Measurements from ENCODE around the gene CNTLN. TPM values are rescaled to one million over a fixed set of nuclear protein-coding genes. Genes with fewer than 3 reads are reported as not detected.

Gene CNTLN
- total RNA-seq, 3 donors from 2014 or later (not counting 1 experiment from before 2014, with no cell fraction given), result 0.32 to 1.6 (median 0.63) TPM

DNA sequence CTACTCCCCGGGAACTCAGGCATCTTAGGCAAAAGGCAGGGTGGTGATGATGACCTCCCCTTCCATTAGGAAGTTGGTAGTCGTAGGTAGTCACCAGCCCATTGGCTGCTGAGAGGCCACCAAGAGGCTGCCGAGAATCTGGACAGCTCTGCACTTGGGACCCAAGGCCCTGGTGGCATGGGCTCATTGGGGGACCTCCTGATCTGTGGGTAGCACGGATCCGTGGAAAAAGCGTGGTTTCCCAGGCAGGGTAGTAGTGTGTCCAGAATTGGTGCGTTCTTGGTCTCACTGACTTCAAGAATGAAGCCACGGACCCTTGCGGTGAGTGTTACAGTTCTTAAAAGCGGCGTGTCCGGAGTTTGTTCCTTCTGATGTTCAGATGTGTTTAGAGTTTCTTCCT is 158.8 kb downstream of the CNTLN start:
- no peak for DNase-seq
- 98% methylated on average over 12 of the region's 12 CpGs for WGBS (ENCODE audit: insufficient coverage)
- H3K27me3 ChIP-seq (ENCODE audit: control insufficient read depth, insufficient read depth, low read length), result no peaks in the 10 kb centered on the region
- ATAC-seq, result no peak
- no peak overlapping the region for H3K4me3 ChIP-seq (ENCODE audit: low read length)
- no peaks in the 10 kb centered on the region for H3K4me1 ChIP-seq (ENCODE audit: control insufficient read depth, insufficient read depth, low read length)
- Mint-ChIP-seq H3K27ac (no peak overlapping the region), H3K27me3 (ENCODE audit: low read depth in 2 of 2) (no peaks in the 10 kb centered on the region), H3K4me3 (no peak overlapping the region), H3K36me3 (peaks cover 6% of the 10 kb centered on the region), H3K4me1 (no peaks in the 10 kb centered on the region), H3K9me3 (peaks cover 5 to 6% of the 10 kb centered on the region in 2 donors)
- intact Hi-C loops (cut with micrococcal nuclease), result no loop called here
- peaks cover 7% of the 10 kb centered on the region for H3K9me3 ChIP-seq (ENCODE audit: control insufficient read depth, insufficient read depth, low read length)
- TF ChIP-seq, protein P1, sequence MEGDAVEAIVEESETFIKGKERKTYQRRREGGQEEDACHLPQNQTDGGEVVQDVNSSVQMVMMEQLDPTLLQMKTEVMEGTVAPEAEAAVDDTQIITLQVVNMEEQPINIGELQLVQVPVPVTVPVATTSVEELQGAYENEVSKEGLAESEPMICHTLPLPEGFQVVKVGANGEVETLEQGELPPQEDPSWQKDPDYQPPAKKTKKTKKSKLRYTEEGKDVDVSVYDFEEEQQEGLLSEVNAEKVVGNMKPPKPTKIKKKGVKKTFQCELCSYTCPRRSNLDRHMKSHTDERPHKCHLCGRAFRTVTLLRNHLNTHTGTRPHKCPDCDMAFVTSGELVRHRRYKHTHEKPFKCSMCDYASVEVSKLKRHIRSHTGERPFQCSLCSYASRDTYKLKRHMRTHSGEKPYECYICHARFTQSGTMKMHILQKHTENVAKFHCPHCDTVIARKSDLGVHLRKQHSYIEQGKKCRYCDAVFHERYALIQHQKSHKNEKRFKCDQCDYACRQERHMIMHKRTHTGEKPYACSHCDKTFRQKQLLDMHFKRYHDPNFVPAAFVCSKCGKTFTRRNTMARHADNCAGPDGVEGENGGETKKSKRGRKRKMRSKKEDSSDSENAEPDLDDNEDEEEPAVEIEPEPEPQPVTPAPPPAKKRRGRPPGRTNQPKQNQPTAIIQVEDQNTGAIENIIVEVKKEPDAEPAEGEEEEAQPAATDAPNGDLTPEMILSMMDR (IDR thresholded peaks at IDR 0.05), result no peak
- no peaks in the 10 kb centered on the region for H3K36me3 ChIP-seq (ENCODE audit: control insufficient read depth, insufficient read depth, low read length)
- H3K27ac ChIP-seq (ENCODE audit: low read length), result no peak overlapping the region

- H3K4me1 Mint-ChIP-seq, result no peaks in the 10 kb centered on the region
- H3K27me3 Mint-ChIP-seq (ENCODE audit: low read depth in 2 of 2), result no peaks in the 10 kb centered on the region
- no peaks in the 10 kb centered on the region for H3K36me3 ChIP-seq (ENCODE audit: control insufficient read depth, insufficient read depth, low read length)
- H3K27ac Mint-ChIP-seq, result no peak overlapping the region
- DNase-seq (no peak), ATAC-seq (no peak)
- peaks cover 5 to 6% of the 10 kb centered on the region in 2 donors for H3K9me3 Mint-ChIP-seq
- TF ChIP-seq, protein P1 (IDR thresholded peaks at IDR 0.05), result no peak
- H3K4me1 ChIP-seq (ENCODE audit: control insufficient read depth, insufficient read depth, low read length), result no peaks in the 10 kb centered on the region
- peaks cover 6% of the 10 kb centered on the region for H3K36me3 Mint-ChIP-seq
- intact Hi-C loops (cut with micrococcal nuclease), result no loop called here
- H3K27me3 ChIP-seq (ENCODE audit: control insufficient read depth, insufficient read depth, low read length), result no peaks in the 10 kb centered on the region
- 97% methylated on average over 37 of the region's 41 CpGs for WGBS (ENCODE audit: insufficient coverage)
- H3K4me3 Mint-ChIP-seq, result no peak overlapping the region
- no peak overlapping the region for H3K27ac ChIP-seq (ENCODE audit: low read length)
- no peak overlapping the region for H3K4me3 ChIP-seq (ENCODE audit: low read length)
- H3K9me3 ChIP-seq (ENCODE audit: control insufficient read depth, insufficient read depth, low read length), result peaks cover 7% of the 10 kb centered on the region
Measured at GRCh38 chr9:17294822-17295624, 160.2 kb downstream of the CNTLN start.

DNA sequence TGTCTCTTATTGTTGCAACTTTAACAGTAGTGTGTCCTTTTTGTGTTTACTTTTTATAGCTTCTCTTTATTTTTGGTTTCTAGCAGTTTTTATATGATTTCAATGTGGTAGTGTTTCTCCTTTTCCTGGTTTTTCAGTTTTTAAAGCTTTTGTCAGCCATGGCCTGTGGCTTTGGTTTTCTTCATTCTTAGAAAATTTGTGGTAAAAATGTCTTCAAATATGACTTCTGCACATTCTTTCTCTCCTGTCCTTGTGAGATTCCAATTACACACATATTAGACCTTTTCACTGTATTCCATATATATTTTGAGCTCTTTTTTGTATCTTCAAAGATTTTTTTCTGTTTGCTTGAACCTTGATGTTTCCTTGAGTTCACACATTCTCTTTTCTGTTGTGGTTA is 180.5 kb downstream of the CNTLN start:
- no peak overlapping the region for H3K4me3 ChIP-seq (ENCODE audit: low read length)
- Mint-ChIP-seq H3K4me3 (no peak overlapping the region), H3K27ac (no peak overlapping the region), H3K27me3 (ENCODE audit: low read depth in 2 of 2) (no peaks in the 10 kb centered on the region), H3K36me3 (no peaks in the 10 kb centered on the region), H3K4me1 (no peaks in the 10 kb centered on the region), H3K9me3 (peaks cover 5 to 11% of the 10 kb centered on the region in 2 donors)
- no peaks in the 10 kb centered on the region for H3K36me3 ChIP-seq (ENCODE audit: control insufficient read depth, insufficient read depth, low read length)
- H3K27me3 ChIP-seq (ENCODE audit: control insufficient read depth, insufficient read depth, low read length), result no peaks in the 10 kb centered on the region
- DNase-seq (no peak), ATAC-seq (no peak)
- no peaks in the 10 kb centered on the region for H3K4me1 ChIP-seq (ENCODE audit: control insufficient read depth, insufficient read depth, low read length)
- no peak overlapping the region for H3K27ac ChIP-seq (ENCODE audit: low read length)
- no peaks in the 10 kb centered on the region for H3K9me3 ChIP-seq (ENCODE audit: control insufficient read depth, insufficient read depth, low read length)
- TF ChIP-seq, protein P1 (IDR thresholded peaks at IDR 0.05), result no peak
- intact Hi-C loops (cut with micrococcal nuclease), result no loop called here
